ENCODE data around the gene USP2. TPM values are rescaled to one million over a fixed set of nuclear protein-coding genes. Genes with fewer than 3 reads are reported as not detected.

The USP2 gene
- total RNA-seq, 1 donor from 2014 or later, result 6.7 TPM

- no peaks in the 10 kb centered on the region for H3K36me3 Mint-ChIP-seq (ENCODE audit: low read depth, unreplicated experiment)
- H3K4me1 Mint-ChIP-seq (ENCODE audit: low read depth, unreplicated experiment), result no peaks in the 10 kb centered on the region
- H2AFZ ChIP-seq (ENCODE audit: low read depth, low read length), result no peak overlapping the region
- H3K36me3 ChIP-seq (ENCODE audit: insufficient read depth, low read length), result no peaks in the 10 kb centered on the region
- no peaks in the 10 kb centered on the region for H3K79me2 ChIP-seq (ENCODE audit: insufficient read depth, low read length)
- no peak overlapping the region for H3K4me2 ChIP-seq (ENCODE audit: low read length)
- H3K4me3 ChIP-seq (ENCODE audit: insufficient read depth, low read depth, low read length), result no peak overlapping the region
- no peaks in the 10 kb centered on the region for H3K4me1 ChIP-seq (ENCODE audit: insufficient read depth, low read length)
- FAIRE-seq, result no peak
- no peaks in the 10 kb centered on the region for H3K9me3 Mint-ChIP-seq (ENCODE audit: unreplicated experiment)
- DNase-seq (ENCODE audit: low read depth), result no peak
- H3K9me3 ChIP-seq (ENCODE audit: insufficient read depth, low read depth, low read length), result no peaks in the 10 kb centered on the region
- H3K27ac ChIP-seq (ENCODE audit: low read depth, low read length), result no peak overlapping the region
- H3K27me3 Mint-ChIP-seq (ENCODE audit: low read depth, unreplicated experiment), result peaks cover 69% of the 10 kb centered on the region
- H4K20me1 ChIP-seq (ENCODE audit: insufficient read depth, low read length), result no peaks in the 10 kb centered on the region
- H3K4me3 Mint-ChIP-seq (ENCODE audit: unreplicated experiment), result no peak overlapping the region
- no peak overlapping the region for H3K9ac ChIP-seq (ENCODE audit: low read length)
- no peak overlapping the region for H3K27ac Mint-ChIP-seq (ENCODE audit: unreplicated experiment)
- TF ChIP-seq, protein P1, sequence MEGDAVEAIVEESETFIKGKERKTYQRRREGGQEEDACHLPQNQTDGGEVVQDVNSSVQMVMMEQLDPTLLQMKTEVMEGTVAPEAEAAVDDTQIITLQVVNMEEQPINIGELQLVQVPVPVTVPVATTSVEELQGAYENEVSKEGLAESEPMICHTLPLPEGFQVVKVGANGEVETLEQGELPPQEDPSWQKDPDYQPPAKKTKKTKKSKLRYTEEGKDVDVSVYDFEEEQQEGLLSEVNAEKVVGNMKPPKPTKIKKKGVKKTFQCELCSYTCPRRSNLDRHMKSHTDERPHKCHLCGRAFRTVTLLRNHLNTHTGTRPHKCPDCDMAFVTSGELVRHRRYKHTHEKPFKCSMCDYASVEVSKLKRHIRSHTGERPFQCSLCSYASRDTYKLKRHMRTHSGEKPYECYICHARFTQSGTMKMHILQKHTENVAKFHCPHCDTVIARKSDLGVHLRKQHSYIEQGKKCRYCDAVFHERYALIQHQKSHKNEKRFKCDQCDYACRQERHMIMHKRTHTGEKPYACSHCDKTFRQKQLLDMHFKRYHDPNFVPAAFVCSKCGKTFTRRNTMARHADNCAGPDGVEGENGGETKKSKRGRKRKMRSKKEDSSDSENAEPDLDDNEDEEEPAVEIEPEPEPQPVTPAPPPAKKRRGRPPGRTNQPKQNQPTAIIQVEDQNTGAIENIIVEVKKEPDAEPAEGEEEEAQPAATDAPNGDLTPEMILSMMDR (IDR thresholded peaks at IDR 0.05; ENCODE audit: insufficient read depth, low read depth, low read length), result no peak
- TF ChIP-seq EZH2 (IDR thresholded peaks at IDR 0.05; ENCODE audit: insufficient read depth, low read length), result no peak
- H3K27me3 ChIP-seq (ENCODE audit: insufficient read depth, low read length), result peaks cover 20% of the 10 kb centered on the region
These were observed 34.2 kb downstream of the USP2 start for GRCh38 chr11:119347242-119347641.

DNA sequence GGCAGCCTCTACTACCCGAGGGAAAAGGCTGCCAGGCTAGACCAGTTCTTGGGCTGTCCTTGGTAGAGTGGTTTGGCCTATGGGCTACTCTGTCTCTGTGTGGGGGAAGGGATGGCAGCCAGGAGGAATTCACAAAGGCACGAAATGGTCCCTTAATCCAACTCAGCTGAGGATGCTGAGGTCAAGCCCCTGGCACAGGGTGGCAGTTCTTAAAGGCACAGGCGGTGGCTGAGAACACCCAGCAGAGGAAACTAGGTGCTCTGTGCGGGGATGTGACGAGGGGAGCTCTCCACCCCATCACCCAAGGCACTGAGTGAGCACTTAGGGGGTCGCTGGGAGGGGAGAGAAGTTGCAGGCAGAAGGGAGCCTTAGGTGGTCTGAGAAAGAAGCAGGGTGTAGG lies 34.9 kb downstream of the USP2 start, which contains the start of gene MFRP:
TSS of gene MFRP (minus strand) at position 101 of the 400 bp plus-strand sequence. CDS start 192 bp downstream, outside the sequence.
- no peak within 1 kb of the TSS for H3K4me3 Mint-ChIP-seq (ENCODE audit: unreplicated experiment)
- no peaks in the 10 kb centered on the region for H3K4me1 Mint-ChIP-seq (ENCODE audit: low read depth, unreplicated experiment)
- peaks cover 19% of the 10 kb centered on the region for H3K27me3 ChIP-seq (ENCODE audit: insufficient read depth, low read length)
- H3K27me3 Mint-ChIP-seq (ENCODE audit: low read depth, unreplicated experiment), result peaks cover 69% of the 10 kb centered on the region
- H3K36me3 Mint-ChIP-seq (ENCODE audit: low read depth, unreplicated experiment), result no peaks in the 10 kb centered on the region
- H3K79me2 ChIP-seq (ENCODE audit: insufficient read depth, low read length), result no peaks in the 10 kb centered on the region
- no peak within 1 kb of the TSS for H3K4me2 ChIP-seq (ENCODE audit: low read length)
- no peak within 1 kb of the TSS for H3K4me3 ChIP-seq (ENCODE audit: insufficient read depth, low read depth, low read length)
- no peak within 1 kb of the TSS for H3K27ac ChIP-seq (ENCODE audit: low read depth, low read length)
- no peaks in the 10 kb centered on the region for H3K36me3 ChIP-seq (ENCODE audit: insufficient read depth, low read length)
- H3K9me3 Mint-ChIP-seq (ENCODE audit: unreplicated experiment), result no peaks in the 10 kb centered on the region
- H3K9me3 ChIP-seq (ENCODE audit: insufficient read depth, low read depth, low read length), result no peaks in the 10 kb centered on the region
- TF ChIP-seq, protein P1 (IDR thresholded peaks at IDR 0.05; ENCODE audit: insufficient read depth, low read depth, low read length), result no peak
- no peak for TF ChIP-seq EZH2 (IDR thresholded peaks at IDR 0.05; ENCODE audit: insufficient read depth, low read length)
- H4K20me1 ChIP-seq (ENCODE audit: insufficient read depth, low read length), result no peaks in the 10 kb centered on the region
- no peak within 1 kb of the TSS for H3K9ac ChIP-seq (ENCODE audit: low read length)
- DNase-seq (ENCODE audit: low read depth) (no peak), FAIRE-seq (no peak)
- H3K4me1 ChIP-seq (ENCODE audit: insufficient read depth, low read length), result no peaks in the 10 kb centered on the region
- H2AFZ ChIP-seq (ENCODE audit: low read depth, low read length), result no peak within 1 kb of the TSS
- H3K27ac Mint-ChIP-seq (ENCODE audit: unreplicated experiment), result no peak within 1 kb of the TSS

DNA sequence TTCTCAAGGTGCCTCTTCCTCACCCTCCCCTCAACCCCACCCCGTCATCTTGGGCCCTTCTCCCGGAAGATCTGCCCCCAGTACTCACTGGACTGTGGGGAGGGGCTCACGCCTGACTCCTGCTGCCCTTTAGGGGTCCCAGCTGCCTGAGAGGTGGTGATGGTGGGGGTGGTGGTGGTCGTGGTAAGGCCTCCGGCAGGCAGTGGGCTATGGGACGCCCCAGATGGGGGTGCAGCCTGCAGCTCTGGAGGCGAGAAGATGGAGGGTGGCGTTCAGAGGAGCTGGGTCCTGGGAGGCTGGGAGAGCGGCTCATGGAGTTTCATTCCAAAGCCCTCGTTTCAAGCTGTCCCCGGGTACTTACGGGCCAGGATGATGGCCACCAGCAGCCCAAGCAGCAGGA lies 35.8 kb downstream of the USP2 start:
- Histone ChIP-seq H3K4me3 (ENCODE audit: insufficient read depth, low read depth, low read length) (no peak overlapping the region), H3K27ac (ENCODE audit: low read depth, low read length) (no peak overlapping the region), H2AFZ (ENCODE audit: low read depth, low read length) (no peak overlapping the region), H3K4me1 (ENCODE audit: insufficient read depth, low read length) (peaks cover 3% of the 10 kb centered on the region), H4K20me1 (ENCODE audit: insufficient read depth, low read length) (no peaks in the 10 kb centered on the region), H3K36me3 (ENCODE audit: insufficient read depth, low read length) (no peaks in the 10 kb centered on the region), H3K4me2 (ENCODE audit: low read length) (no peak overlapping the region), H3K27me3 (ENCODE audit: insufficient read depth, low read length) (peaks cover 21% of the 10 kb centered on the region), H3K9me3 (ENCODE audit: insufficient read depth, low read depth, low read length) (no peaks in the 10 kb centered on the region), H3K9ac (ENCODE audit: low read length) (no peak overlapping the region), H3K79me2 (ENCODE audit: insufficient read depth, low read length) (no peaks in the 10 kb centered on the region)
- Mint-ChIP-seq H3K4me3 (ENCODE audit: unreplicated experiment) (no peak overlapping the region), H3K27me3 (ENCODE audit: low read depth, unreplicated experiment) (peaks cover 67% of the 10 kb centered on the region), H3K27ac (ENCODE audit: unreplicated experiment) (no peak overlapping the region), H3K9me3 (ENCODE audit: unreplicated experiment) (peaks cover 2% of the 10 kb centered on the region), H3K36me3 (ENCODE audit: low read depth, unreplicated experiment) (peaks cover 2% of the 10 kb centered on the region), H3K4me1 (ENCODE audit: low read depth, unreplicated experiment) (no peaks in the 10 kb centered on the region)
- FAIRE-seq (no peak), DNase-seq (ENCODE audit: low read depth) (no peak)
- TF ChIP-seq EZH2 (IDR thresholded peaks at IDR 0.05; ENCODE audit: insufficient read depth, low read length), result no peak
- TF ChIP-seq, protein P1 (IDR thresholded peaks at IDR 0.05; ENCODE audit: insufficient read depth, low read depth, low read length), result no peak
